ENCODE measurements around the gene STRADA.
A peak's percentile ranks its signal among the peaks of the same experiment; 100 is the strongest.

STRADA gene

GRCh38 chr17:63741408-63742173 is at the start of gene STRADA:
STRADA (minus strand) TSS chr17:63741799; CDS start chr17:63728369, 13,430 bp downstream.
- no peak for TF ChIP-seq CTCF (IDR thresholded peaks at IDR 0.05; ENCODE audit: extremely low read depth, insufficient read depth, missing control alignments)
- peak; percentile 96 for DNase-seq (ENCODE audit: low spot score)

GRCh38 chr17:63790057-63790456 is 48.5 kb upstream of the STRADA start:
- DNase-seq (ENCODE audit: low spot score): no peak
- no peak for TF ChIP-seq CTCF (IDR thresholded peaks at IDR 0.05; ENCODE audit: extremely low read depth, insufficient read depth, missing control alignments)
- in situ Hi-C loops (cut with MboI; ENCODE audit: low pct_unique_long_range_greater_than_20kb, low sequenced_read_pairs, unreplicated experiment): no loop called here

More at GRCh38 chr17:63741408-63742173, at the start of gene STRADA:
- in situ Hi-C loops (cut with MboI; ENCODE audit: low pct_unique_long_range_greater_than_20kb, low sequenced_read_pairs, unreplicated experiment): no loop called here

GRCh38 chr17:63786971-63787711 is 45.5 kb upstream of the STRADA start:
- no peak for TF ChIP-seq CTCF (IDR thresholded peaks at IDR 0.05; ENCODE audit: extremely low read depth, insufficient read depth, missing control alignments)
- DNase-seq (ENCODE audit: low spot score): no peak
- in situ Hi-C loops (cut with MboI; ENCODE audit: low pct_unique_long_range_greater_than_20kb, low sequenced_read_pairs, unreplicated experiment): no loop called here

GRCh38 chr17:63786117-63786516 is 44.5 kb upstream of the STRADA start:
- DNase-seq (ENCODE audit: low spot score): no peak
- in situ Hi-C loops (cut with MboI; ENCODE audit: low pct_unique_long_range_greater_than_20kb, low sequenced_read_pairs, unreplicated experiment): no loop called here
- no peak for TF ChIP-seq CTCF (IDR thresholded peaks at IDR 0.05; ENCODE audit: extremely low read depth, insufficient read depth, missing control alignments)

- TF ChIP-seq CTCF (IDR thresholded peaks at IDR 0.05; ENCODE audit: extremely low read depth, insufficient read depth, missing control alignments): no peak
- in situ Hi-C loops (cut with MboI; ENCODE audit: low pct_unique_long_range_greater_than_20kb, low sequenced_read_pairs, unreplicated experiment): no loop called here
- no peak for DNase-seq (ENCODE audit: low spot score)
These were observed 44.0 kb upstream of the STRADA start for GRCh38 chr17:63785556-63785955.

- in situ Hi-C loops (cut with MboI; ENCODE audit: low pct_unique_long_range_greater_than_20kb, low sequenced_read_pairs, unreplicated experiment): no loop called here
- no peak for DNase-seq (ENCODE audit: low spot score)
- TF ChIP-seq CTCF (IDR thresholded peaks at IDR 0.05; ENCODE audit: extremely low read depth, insufficient read depth, missing control alignments): no peak
These were observed 41.9 kb upstream of the STRADA start for GRCh38 chr17:63783522-63783921.
